ENCODE measurements around the gene SEMA4D.

SEMA4D gene

GRCh38 chr9:89366711-89367110 is 131.2 kb downstream of the SEMA4D start:
- Histone ChIP-seq H3K79me2 (ENCODE audit: insufficient read depth, low read length) (no peaks in the 10 kb centered on the region), H3K4me3 (ENCODE audit: low read depth in 1 of 2, low read length in 2 of 2) (no peak overlapping the region), H3K9ac (ENCODE audit: low read depth, low read length) (no peak overlapping the region), H3K36me3 (ENCODE audit: insufficient read depth, low read length) (peaks cover 17% of the 10 kb centered on the region), H4K20me1 (ENCODE audit: insufficient read depth, low read length) (peaks cover 3% of the 10 kb centered on the region; the same call in 1 of the 2 replicates), H3K27me3 (ENCODE audit: insufficient read depth, low read length, poor library complexity) (no peaks in the 10 kb centered on the region), H3K4me1 (ENCODE audit: insufficient read depth, low read length) (no peaks in the 10 kb centered on the region), H3K27ac (ENCODE audit: low read length) (no peak overlapping the region), H3K4me2 (ENCODE audit: insufficient read depth, low read length) (no peak overlapping the region), H3K9me3 (ENCODE audit: insufficient read depth, low read length, severe bottlenecking) (no peaks in the 10 kb centered on the region), H2AFZ (ENCODE audit: low read depth, low read length) (no peak overlapping the region)
- no peak for TF ChIP-seq EZH2 (IDR thresholded peaks at IDR 0.05; ENCODE audit: borderline replicate concordance, low read depth, low read length, severe bottlenecking)
- no peak for TF ChIP-seq CTCF (IDR thresholded peaks at IDR 0.05; ENCODE audit: borderline replicate concordance, extremely low read depth, low read length, poor library complexity, severe bottlenecking)
- ATAC-seq (ENCODE audit: insufficient read depth, low read depth) (no peak), DNase-seq (no peak)

GRCh38 chr9:89365532-89365912 is 132.4 kb downstream of the SEMA4D start:
- no peaks in the 10 kb centered on the region for H3K79me2 ChIP-seq (ENCODE audit: insufficient read depth, low read length)

GRCh38 chr9:89364666-89365531 is 133.0 kb downstream of the SEMA4D start:
- Histone ChIP-seq H4K20me1 (ENCODE audit: insufficient read depth, low read length) (peaks cover 3% of the 10 kb centered on the region; the same call in 1 of the 2 replicates), H3K79me2 (ENCODE audit: insufficient read depth, low read length) (no peaks in the 10 kb centered on the region), H3K4me2 (ENCODE audit: insufficient read depth, low read length) (no peak overlapping the region), H3K27me3 (ENCODE audit: insufficient read depth, low read length, poor library complexity) (no peaks in the 10 kb centered on the region), H3K4me1 (ENCODE audit: insufficient read depth, low read length) (no peaks in the 10 kb centered on the region), H3K4me3 (ENCODE audit: low read depth in 1 of 2, low read length in 2 of 2) (no peak overlapping the region), H3K27ac (ENCODE audit: low read length) (no peak overlapping the region), H3K9me3 (ENCODE audit: insufficient read depth, low read length, severe bottlenecking) (no peaks in the 10 kb centered on the region), H3K9ac (ENCODE audit: low read depth, low read length) (no peak overlapping the region), H3K36me3 (ENCODE audit: insufficient read depth, low read length) (peaks cover 33% of the 10 kb centered on the region), H2AFZ (ENCODE audit: low read depth, low read length) (no peak overlapping the region)
- DNase-seq (no peak), ATAC-seq (ENCODE audit: insufficient read depth, low read depth) (no peak)
- no peak for TF ChIP-seq CTCF (IDR thresholded peaks at IDR 0.05; ENCODE audit: borderline replicate concordance, extremely low read depth, low read length, poor library complexity, severe bottlenecking)
- no peak for TF ChIP-seq EZH2 (IDR thresholded peaks at IDR 0.05; ENCODE audit: borderline replicate concordance, low read depth, low read length, severe bottlenecking)

More at GRCh38 chr9:89365532-89365912, 132.4 kb downstream of the SEMA4D start:
- Histone ChIP-seq H4K20me1 (ENCODE audit: insufficient read depth, low read length) (peaks cover 3% of the 10 kb centered on the region; the same call in 1 of the 2 replicates), H3K4me1 (ENCODE audit: insufficient read depth, low read length) (no peaks in the 10 kb centered on the region), H3K4me2 (ENCODE audit: insufficient read depth, low read length) (no peak overlapping the region), H2AFZ (ENCODE audit: low read depth, low read length) (no peak overlapping the region), H3K9me3 (ENCODE audit: insufficient read depth, low read length, severe bottlenecking) (no peaks in the 10 kb centered on the region), H3K27me3 (ENCODE audit: insufficient read depth, low read length, poor library complexity) (no peaks in the 10 kb centered on the region), H3K36me3 (ENCODE audit: insufficient read depth, low read length) (peaks cover 29% of the 10 kb centered on the region), H3K27ac (ENCODE audit: low read length) (no peak overlapping the region), H3K9ac (ENCODE audit: low read depth, low read length) (no peak overlapping the region), H3K4me3 (ENCODE audit: low read depth in 1 of 2, low read length in 2 of 2) (no peak overlapping the region)
- DNase-seq (no peak), ATAC-seq (ENCODE audit: insufficient read depth, low read depth) (no peak)
- TF ChIP-seq CTCF (IDR thresholded peaks at IDR 0.05; ENCODE audit: borderline replicate concordance, extremely low read depth, low read length, poor library complexity, severe bottlenecking) = no peak
- TF ChIP-seq EZH2 (IDR thresholded peaks at IDR 0.05; ENCODE audit: borderline replicate concordance, low read depth, low read length, severe bottlenecking) = no peak
